Hematopoietic multipotent progenitor cell treated with erythropoietin and hydrocortisone succinate and interleukin-3 and kit ligand, for 8 days (in vitro differentiated cells): ENCODE results near the gene APOBEC3C.
"Not testable (repeated sequence)": the region's sequence is repeated elsewhere in the genome, so short reads cannot be mapped to it uniquely, and the experiment has no call there.

Experiments used
- DNase-seq: peaks from one replicate; pipeline ENCODE4 v3.0.0-alpha.2; 2015

Gene APOBEC3C

DNA sequence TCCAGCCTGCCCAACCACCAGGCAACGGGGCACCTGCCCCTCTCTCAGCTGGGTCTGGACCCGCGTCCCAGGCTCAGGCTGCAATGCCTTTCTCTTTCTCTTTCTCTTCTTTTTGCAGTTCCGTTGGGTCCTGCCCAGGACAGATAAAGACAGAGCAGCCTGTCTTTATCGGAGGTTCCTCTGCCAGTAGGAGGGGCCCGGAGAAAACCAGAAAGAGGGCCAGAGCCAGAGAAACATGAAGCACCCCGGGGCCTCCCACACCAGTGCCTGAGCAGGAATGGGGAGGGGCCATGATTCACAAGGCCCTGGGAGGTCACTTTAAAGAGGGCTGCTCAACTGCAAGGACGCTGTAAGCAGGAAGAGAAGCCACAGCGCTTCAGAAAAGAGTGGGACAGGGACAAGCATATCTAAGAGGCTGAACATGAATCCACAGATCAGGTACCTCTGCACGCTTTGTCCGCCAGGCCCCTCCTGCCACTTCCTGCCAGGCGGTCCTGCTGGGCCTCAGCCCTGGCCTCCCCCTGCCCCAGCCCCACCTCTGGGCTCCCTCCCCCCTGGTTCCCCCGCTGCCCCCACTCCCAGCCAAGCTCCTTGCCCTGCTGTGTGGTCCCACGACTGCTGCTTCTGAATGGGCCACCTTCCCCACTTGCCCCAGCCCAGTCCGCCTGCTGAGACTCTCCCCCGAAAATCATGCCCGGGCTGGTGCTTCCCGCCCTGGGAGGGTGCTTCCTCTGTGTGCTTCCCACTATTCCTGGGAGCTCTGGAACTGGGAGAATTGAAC lies at the start of gene APOBEC3C:
TSS of gene APOBEC3C (plus strand) at position 316 of the 781 bp plus-strand sequence. CDS start at position 422, 106 bp downstream.
- peak; percentile 99 for DNase-seq

DNA sequence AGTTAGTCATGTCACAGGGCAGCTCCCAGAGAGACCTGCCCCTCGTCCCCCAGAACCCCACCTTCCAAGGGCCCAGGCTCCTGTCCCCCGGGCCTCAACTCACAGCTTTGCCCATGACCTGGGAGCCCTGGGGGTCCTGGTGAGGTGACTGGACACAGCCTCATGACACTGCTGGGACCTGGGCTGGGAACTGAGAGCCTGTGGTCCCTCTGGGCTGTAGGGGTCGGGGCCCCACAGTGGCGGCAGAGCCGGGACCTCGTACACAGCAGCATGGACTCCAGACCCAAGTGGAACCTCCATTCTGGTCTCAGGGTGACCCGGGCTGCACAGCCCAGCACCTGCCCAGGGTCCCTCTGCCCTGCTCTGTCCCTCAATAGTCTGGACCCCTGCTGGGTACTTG lies 49.8 kb upstream of the APOBEC3C start:
- no peak for DNase-seq

- no peak for DNase-seq
Measured at GRCh38 chr22:38964989-38965388, 49.1 kb upstream of the APOBEC3C start.

GRCh38 chr22:38965614-38966379 lies 48.3 kb upstream of the APOBEC3C start:
- peak; percentile 65 for DNase-seq

DNA sequence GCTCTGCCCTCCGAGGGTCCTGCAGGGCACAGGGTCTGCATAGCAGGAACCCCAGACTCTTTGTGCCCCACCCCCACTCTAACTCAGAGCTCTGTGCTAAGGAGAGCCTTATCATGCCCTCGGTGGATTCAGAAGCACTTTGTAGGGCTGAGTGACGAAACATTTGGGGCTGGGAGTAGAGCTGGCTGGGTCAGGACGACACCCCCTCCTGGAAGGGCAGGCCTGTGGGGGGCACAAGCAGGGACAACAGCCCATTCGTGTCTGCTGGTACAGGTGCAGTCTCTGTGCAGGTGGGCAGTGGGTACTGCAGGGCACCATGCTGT lies 47.7 kb upstream of the APOBEC3C start:
- DNase-seq: peak; percentile 61

DNA sequence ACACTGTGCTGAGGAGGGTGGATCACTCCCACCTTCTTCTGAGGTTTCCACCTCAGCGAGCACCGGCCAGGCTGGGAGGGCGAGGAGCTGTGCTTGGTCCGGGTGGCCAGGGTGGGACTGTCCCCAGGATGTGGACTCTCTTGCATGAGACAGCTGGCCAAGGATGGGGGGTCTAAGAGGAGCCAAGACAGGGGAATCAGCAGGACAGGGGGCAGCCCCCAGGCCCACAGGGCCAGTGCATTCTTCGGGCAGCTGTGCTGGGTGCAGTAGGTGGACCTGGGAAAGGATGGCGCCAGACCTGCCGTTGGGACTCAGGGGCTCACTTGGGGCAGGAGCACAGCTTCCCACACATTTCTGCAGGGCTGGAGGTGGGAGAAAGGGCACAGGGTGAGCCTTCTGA lies 47.1 kb upstream of the APOBEC3C start:
- no peak for DNase-seq

DNA sequence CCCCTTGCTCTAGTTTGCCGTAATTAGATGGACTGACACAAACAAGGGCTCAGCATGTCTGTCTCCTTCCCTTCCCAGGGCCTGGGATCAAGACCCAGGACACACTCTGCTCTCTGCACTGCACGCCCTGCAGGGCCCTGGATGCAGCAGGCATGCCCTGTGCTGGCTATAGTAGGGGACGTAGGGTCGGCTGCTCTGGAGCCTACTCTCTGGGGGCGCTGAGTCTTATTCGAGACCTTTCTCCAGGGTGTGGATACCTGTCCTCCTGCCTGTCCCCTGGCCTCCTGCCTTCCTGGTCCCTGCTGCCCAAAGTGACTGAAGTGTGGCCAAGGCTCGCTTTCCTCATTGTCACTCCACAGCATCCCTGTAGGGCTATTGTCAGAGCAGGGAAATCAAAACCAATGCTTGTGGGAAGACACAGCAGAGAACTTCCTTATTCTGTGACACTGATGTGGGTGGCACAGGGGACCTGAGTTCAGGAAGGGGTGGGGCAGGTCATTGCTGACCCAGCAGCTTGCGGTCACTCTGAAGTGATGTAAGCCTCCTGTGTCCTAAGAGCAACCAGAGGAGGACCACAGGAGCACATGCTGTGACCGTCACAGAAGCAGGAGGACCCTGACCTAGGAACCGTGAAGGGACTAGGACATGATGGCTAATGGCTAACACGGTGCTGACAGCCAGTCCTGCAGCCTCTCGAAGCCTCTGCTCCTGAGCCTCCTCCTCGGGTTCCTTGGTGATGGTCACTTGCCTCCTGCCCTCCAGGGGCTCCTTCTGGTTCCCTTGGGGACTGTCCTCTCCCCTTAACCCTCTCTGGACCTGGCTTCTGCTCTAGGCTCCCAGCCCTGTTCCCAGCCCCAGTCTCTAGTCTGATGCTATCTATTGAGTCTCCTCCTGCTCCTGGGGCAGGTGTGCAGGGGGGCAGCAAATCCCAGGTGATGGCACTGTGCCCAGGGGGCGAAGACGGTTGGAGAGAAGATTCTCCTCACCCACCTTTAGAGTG lies 46.3 kb upstream of the APOBEC3C start:
- no peak for DNase-seq

DNA sequence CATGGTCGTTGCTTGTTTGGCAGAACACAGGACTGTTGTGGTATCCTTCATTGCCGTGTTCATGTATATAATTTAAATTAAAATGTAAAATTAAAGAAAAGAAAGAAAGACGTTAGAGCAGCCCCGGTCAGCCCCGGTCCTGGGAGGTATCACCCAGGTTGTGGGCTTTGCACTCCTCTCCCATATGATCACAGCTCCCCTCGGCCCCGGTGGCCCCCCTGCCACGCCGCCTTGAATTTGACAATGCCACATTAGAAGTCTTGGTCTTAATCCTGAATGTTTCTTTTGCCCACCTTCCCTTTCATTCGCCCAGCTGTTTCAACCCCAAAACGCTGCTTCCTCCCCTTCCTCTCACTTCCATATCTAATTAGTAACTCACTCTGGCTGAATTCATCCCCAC lies 45.3 kb upstream of the APOBEC3C start:
- no peak for DNase-seq

DNA sequence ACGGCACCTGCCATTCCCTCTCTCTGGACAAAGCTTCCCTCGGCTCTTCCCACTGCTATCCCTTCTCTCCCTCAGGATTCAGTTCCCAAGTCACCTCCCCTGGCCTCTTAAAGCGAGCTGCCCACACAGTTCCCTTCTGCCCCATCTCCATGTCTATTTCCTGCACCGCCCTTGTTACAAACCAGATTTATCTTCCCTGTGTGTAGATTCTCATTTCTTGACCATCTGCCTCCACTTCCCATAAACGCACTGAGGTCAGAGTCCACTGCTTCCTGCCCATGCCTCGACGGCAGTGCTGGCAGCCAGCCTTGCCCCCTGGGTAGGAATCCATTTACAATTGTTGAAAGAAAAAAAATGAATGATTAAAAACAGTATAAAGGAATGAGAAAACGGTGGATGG lies 43.5 kb upstream of the APOBEC3C start:
- DNase-seq: no peak

DNA sequence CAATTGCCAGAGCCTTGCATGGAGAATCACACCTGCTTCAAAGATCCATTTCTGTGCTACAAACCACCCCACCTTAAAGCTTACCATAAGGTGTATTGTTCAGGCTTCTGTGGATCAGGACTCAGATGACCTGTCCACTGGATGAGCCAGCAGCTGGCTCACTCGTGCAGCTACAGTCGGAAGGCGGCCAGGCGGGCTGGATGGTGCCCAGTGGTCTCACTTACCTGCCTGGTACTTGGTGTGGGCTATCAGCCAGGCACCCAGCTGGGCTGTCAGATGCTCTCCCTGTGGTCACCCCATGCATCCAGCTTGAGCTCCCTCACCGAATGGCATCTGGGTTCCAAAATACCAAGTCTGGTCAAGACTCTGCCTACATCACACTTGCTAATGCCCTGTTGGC lies 42.9 kb upstream of the APOBEC3C start:
- no peak for DNase-seq

DNA sequence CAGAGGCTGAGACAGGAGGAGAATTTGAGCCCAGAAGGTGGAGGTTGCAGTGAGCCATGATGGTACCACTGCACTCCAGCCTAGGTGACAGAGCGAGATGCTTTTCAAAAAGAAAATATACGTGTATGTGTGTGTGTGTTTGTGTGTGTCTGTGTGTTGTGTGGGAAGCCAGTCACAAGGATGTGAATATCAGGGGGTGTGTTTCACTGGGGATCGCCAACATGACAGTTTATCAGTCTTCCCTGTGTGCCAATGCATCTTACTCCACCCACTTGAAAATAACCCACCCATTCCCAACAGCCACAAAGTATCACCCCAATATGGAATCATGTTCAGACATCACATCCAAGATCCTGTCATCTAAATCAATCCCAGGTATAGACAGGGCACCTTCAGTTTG lies 42.3 kb upstream of the APOBEC3C start:
- DNase-seq: peak; percentile 22

GRCh38 chr22:38972558-38972957 lies 41.5 kb upstream of the APOBEC3C start:
- DNase-seq: no peak

- DNase-seq: peak; percentile 61
Measured at GRCh38 chr22:38973289-38974169, 40.5 kb upstream of the APOBEC3C start.

- DNase-seq: no peak
Measured at GRCh38 chr22:38974170-38974825, 39.8 kb upstream of the APOBEC3C start.

GRCh38 chr22:38974826-38975175 lies 39.3 kb upstream of the APOBEC3C start:
- DNase-seq: no peak

GRCh38 chr22:38977289-38977688 lies 36.8 kb upstream of the APOBEC3C start:
- not testable (repeated sequence) for DNase-seq

GRCh38 chr22:38980587-38980986 lies 33.5 kb upstream of the APOBEC3C start:
- not testable (repeated sequence) for DNase-seq

GRCh38 chr22:38981005-38981991 lies 32.8 kb upstream of the APOBEC3C start:
- DNase-seq: peak; percentile 52

- peak; percentile 98 for DNase-seq
Measured at GRCh38 chr22:38981992-38982927, 31.8 kb upstream of the APOBEC3C start, which contains the start of gene APOBEC3B. Gene APOBEC3B, plus strand, starts transcription at chr22:38982347. Its CDS starts 107 bp downstream, at chr22:38982454.
